CD8-positive, alpha-beta memory T cell (primary cell): Measurements from ENCODE around the gene FUT7. TPM values are rescaled to one million over a fixed set of nuclear protein-coding genes. Genes with fewer than 3 reads are reported as not detected.
A peak's percentile ranks its signal among the peaks of the same experiment; 100 is the strongest.
"Not testable (repeated sequence)": the region's sequence is repeated elsewhere in the genome, so short reads cannot be mapped to it uniquely, and the experiment has no call there.

Source experiments
- CTCF ChIA-PET: fragments of 350-600 bp; sonication (Branson Sonifier 250); formaldehyde crosslinking; loops from one replicate; lab custom pipeline; 2021; ENCODE audit warnings: antibody characterized with exemption; lab: Charles Lee
- POLR2A ChIA-PET: fragments of 350-600 bp; sonication (Branson Sonifier 250); formaldehyde crosslinking; loops from one replicate; lab custom pipeline; 2021; ENCODE audit warnings: antibody characterized with exemption; lab: Charles Lee
- DNase-seq, 5 donors: peaks; one replicate each; pipeline versions ENCODE4 v3.0.0 to v3.0.0-alpha.2; 2020 to 2022; ENCODE audit warnings: mixed read lengths in 1 of 5
- H3K27ac ChIP-seq: one replicate; pipeline ENCODE4 v1.7.0; 2013; ENCODE audit warnings: low read depth, mild to moderate bottlenecking, low read length, moderate library complexity
- H3K27me3 ChIP-seq: 2 replicates; pipeline ENCODE4 v1.7.0; 2013; ENCODE audit warnings: low read length, mild to moderate bottlenecking; ENCODE audit not compliant: insufficient read depth, poor library complexity, severe bottlenecking
- H3K36me3 ChIP-seq: 2 replicates; pipeline ENCODE4 v1.7.0; 2013; ENCODE audit warnings: mild to moderate bottlenecking, low read length, moderate library complexity; ENCODE audit not compliant: insufficient read depth
- H3K4me1 ChIP-seq: 2 replicates; pipeline ENCODE4 v1.7.0; 2013; ENCODE audit warnings: mild to moderate bottlenecking, low read length, moderate library complexity; ENCODE audit not compliant: insufficient read depth
- H3K4me3 ChIP-seq: 2 replicates; pipeline ENCODE4 v1.7.0; 2013; ENCODE audit warnings: mild to moderate bottlenecking, low read length
- H3K9me3 ChIP-seq: 2 replicates; pipeline ENCODE4 v1.7.0; 2013; ENCODE audit warnings: mild to moderate bottlenecking, low read length
- H3K27ac Mint-ChIP-seq, 8 donors: one replicate each; pipeline ENCODE4 v1.8.0; 2020 to 2021; ENCODE audit warnings: mixed read lengths in 8 of 8, mild to moderate bottlenecking in 6 of 8, inconsistent platforms in 3 of 8, moderate library complexity in 3 of 8
- H3K27me3 Mint-ChIP-seq, 2 donors: one replicate each; pipeline ENCODE4 v1.8.0; 2020 to 2021; ENCODE audit warnings: mixed read lengths in 2 of 2, mild to moderate bottlenecking in 1 of 2, moderate library complexity in 1 of 2
- H3K36me3 Mint-ChIP-seq, 3 donors: one replicate each; pipeline ENCODE4 v1.8.0; 2020 to 2021; ENCODE audit warnings: mixed read lengths in 3 of 3, inconsistent platforms in 1 of 3, mild to moderate bottlenecking in 1 of 3
- H3K4me1 Mint-ChIP-seq, 3 donors: one replicate each; pipeline ENCODE4 v1.8.0; 2020 to 2021; ENCODE audit warnings: mixed read lengths in 3 of 3, inconsistent platforms in 1 of 3, mild to moderate bottlenecking in 1 of 3
- H3K4me3 Mint-ChIP-seq, 7 donors: one replicate each; pipeline ENCODE4 v1.8.0; 2020 to 2021; ENCODE audit warnings: mixed read lengths in 7 of 7, mild to moderate bottlenecking in 6 of 7, moderate library complexity in 4 of 7, inconsistent platforms in 2 of 7
- H3K9me3 Mint-ChIP-seq, 5 donors: one replicate each; pipeline ENCODE4 v1.8.0; 2020 to 2022; ENCODE audit warnings: mixed read lengths in 5 of 5, mild to moderate bottlenecking in 3 of 5, moderate library complexity in 2 of 5, inconsistent platforms in 1 of 5
- polyA plus RNA-seq: library from polyadenylated mRNA; unstranded; fragments of 300-500 nt; fragmentation: Illumina TruSeq; gene quantifications from one replicate; pipeline ENCODE4 v1.2.3, GENCODE V29; 2021
- total RNA-seq, 2 experiments: library from RNA; stranded (reverse); gene quantifications; one replicate each; pipeline ENCODE4 v1.2.3, GENCODE V29; 2021

Gene FUT7
- total and polyA plus RNA-seq, 3 experiments from 2014 or later = 0.57 to 28.7 (median 0.82) TPM

DNA sequence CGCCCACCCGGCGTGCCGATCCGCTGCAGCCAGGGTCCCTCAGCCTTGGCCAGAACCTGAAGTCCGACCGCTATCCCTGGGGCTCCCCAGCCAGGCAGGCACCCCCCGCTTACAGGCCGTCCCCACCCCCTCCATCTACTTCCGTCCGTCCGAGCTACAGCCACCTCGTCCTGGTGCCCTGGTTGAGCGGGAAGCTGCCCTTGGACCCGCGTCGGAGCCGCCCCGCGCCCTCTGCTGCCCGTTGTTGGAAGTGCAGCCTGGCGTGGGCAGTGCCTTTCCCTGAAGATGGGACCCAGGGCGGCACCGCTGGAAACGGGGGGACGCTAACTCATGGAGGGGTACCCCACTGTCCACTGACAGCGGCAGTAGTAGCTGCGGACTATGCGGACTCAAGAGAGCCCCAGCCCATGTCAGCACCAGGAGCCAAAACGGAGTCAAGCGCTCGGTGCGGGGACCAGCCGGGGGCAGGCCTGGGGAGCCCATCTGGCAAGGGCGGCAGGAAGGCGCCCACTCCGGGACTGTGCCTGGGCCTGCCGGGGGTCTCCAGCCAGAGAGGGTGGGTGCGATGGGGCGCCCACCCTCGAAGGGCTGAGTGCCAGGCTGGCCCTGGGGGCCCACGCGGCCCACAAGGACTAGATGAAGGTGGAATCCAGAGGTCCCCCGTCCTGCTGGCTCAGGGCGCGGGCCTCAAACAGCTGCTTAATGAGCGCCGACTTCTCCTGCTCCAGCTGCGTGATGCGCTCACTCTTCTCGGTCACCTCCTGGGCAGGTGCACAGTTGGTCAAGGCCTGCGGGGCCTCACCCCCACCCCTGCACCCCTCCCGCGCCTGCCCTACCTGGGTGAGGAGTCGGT lies 32.4 kb upstream of the FUT7 start:
- CTCF ChIA-PET = interaction anchor here (0.6 to 8.6 kb wide), 16 partner anchors 8 to 286 kb away, joined by 3 to 87 read pairs (median 4); partner anchors contain the start of gene NPDC1
- Mint-ChIP-seq H3K27ac (peak overlapping the region in 1 of 8 donors; percentile 37), H3K27me3 (peaks cover 3 to 4% of the 10 kb centered on the region in 2 donors)

DNA sequence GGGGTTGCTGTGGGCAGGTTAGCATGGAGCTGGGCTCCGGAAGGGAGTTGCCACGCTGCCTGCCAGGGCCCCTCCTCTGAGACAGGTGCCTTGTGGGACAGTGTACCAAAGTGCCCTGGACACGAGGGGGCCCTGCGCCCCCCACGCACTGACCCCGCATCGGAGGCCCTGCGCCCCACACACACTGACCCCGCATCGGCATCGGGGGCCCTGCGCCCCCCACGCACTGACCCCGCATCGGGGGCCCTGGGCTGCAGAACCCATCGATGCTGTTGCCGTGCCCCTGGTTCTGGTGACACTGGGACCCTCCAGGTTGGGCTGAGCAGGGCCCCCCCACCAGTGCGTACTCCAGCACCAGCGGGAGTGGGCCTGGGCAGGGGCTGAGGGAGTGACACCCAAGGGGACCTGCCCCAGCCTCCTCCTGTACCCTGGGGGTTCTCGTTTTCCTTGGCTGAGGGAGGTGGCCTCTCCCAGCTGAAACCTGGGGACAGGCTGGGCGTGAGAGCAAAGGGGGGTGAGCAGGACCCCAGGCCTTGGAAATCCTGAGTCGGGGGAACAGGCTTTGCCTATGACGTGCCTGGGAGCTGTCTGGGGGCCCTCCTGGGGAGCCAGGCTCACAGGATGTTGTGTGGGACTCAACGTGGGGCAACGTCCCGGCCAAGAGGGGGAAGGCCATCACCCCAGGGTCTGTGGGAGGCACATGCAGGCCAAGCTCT lies 31.6 kb upstream of the FUT7 start:
- H3K9me3 Mint-ChIP-seq = no peaks in the 10 kb centered on the region
- H3K4me3 Mint-ChIP-seq = no peak overlapping the region
- H3K27me3 Mint-ChIP-seq = peaks cover 3 to 4% of the 10 kb centered on the region in 2 donors
- no peak for DNase-seq
- H3K36me3 Mint-ChIP-seq = no peaks in the 10 kb centered on the region
- Histone ChIP-seq H3K4me3 (no peak overlapping the region), H3K27me3 (no peaks in the 10 kb centered on the region), H3K9me3 (no peaks in the 10 kb centered on the region), H3K27ac (no peak overlapping the region), H3K36me3 (no peaks in the 10 kb centered on the region), H3K4me1 (no peaks in the 10 kb centered on the region)
- CTCF ChIA-PET = interaction anchor here (0.6 to 8.6 kb wide), 16 partner anchors 9 to 285 kb away, joined by 3 to 87 read pairs (median 4); partner anchors contain the start of gene NPDC1
- H3K4me1 Mint-ChIP-seq = peaks cover 6 to 9% (median 7%) of the 10 kb centered on the region in 3 donors
- H3K27ac Mint-ChIP-seq = no peak overlapping the region
- POLR2A ChIA-PET = no interaction called here

More for the DNA sequence above, 32.4 kb upstream of the FUT7 start:
- Mint-ChIP-seq H3K9me3 (no peaks in the 10 kb centered on the region), H3K4me1 (peaks cover 6 to 10% (median 7%) of the 10 kb centered on the region in 3 donors), H3K36me3 (no peaks in the 10 kb centered on the region), H3K4me3 (no peak overlapping the region)
- no peak overlapping the region for H3K27ac ChIP-seq
- POLR2A ChIA-PET = no interaction called here
- H3K4me1 ChIP-seq = peaks cover 2% of the 10 kb centered on the region
- no peaks in the 10 kb centered on the region for H3K27me3 ChIP-seq
- no peaks in the 10 kb centered on the region for H3K9me3 ChIP-seq
- H3K36me3 ChIP-seq = no peaks in the 10 kb centered on the region
- no peak overlapping the region for H3K4me3 ChIP-seq
- peak in 3 of 5 donors; percentile 38 to 50 (median 49) for DNase-seq

DNA sequence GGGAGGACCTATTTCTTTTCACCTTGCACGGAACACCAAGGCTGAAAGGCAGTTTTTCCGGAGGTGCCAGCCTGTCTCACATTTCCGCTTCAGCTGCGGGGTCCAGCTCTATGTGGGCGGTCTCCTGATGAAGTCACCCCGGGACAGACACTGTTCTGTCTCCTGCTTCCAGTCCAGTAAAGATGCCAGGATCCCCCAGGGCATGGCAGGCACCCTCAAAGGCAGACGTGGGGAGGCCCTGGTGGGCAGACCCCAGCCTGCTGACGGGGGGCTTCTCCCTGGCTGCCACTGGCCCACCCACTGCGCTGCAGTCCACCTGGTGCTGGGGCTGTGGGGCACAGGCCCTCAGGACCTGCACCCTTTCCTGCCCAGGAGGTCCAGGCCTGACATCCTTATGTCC lies 30.9 kb upstream of the FUT7 start:
- CTCF ChIA-PET = interaction anchor here (2.1 to 8.6 kb wide), 2 partner anchors 15 to 33 kb away, joined by 15 to 87 read pairs; partner anchors contain the start of gene NPDC1
- not testable (repeated sequence) for H3K36me3 Mint-ChIP-seq

DNA sequence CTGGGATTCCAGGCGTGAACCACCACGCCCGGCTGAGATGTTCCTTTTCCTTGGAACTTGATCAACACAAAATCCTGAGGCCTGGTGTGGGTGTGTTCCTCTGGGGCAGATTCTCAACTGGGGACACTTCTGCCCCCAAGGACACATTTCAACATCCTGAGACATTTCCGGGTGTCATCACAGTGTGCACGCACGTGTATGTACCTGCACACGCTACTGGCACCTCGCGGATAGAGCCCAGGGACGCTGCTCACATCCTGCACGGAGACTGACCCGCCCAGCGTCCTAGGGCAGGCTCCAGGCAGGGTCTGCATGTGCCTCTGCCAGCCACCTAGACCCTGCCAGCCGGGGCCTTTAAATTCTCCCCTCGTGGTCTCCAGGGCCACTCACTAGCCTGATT lies 30.5 kb upstream of the FUT7 start:
- Histone ChIP-seq H3K4me1 (no peaks in the 10 kb centered on the region), H3K9me3 (no peaks in the 10 kb centered on the region), H3K4me3 (no peak overlapping the region), H3K36me3 (no peaks in the 10 kb centered on the region), H3K27me3 (no peaks in the 10 kb centered on the region), H3K27ac (no peak overlapping the region)
- Mint-ChIP-seq H3K4me3 (no peak overlapping the region), H3K9me3 (no peaks in the 10 kb centered on the region), H3K27me3 (no peaks in the 10 kb centered on the region), H3K4me1 (peaks cover 0 to 3% (median 2%) of the 10 kb centered on the region in 3 donors), H3K36me3 (no peaks in the 10 kb centered on the region), H3K27ac (no peak overlapping the region)
- ChIA-PET CTCF (interaction anchor here (8.6 kb wide), 1 partner anchor 14 kb away, joined by 87 read pairs; the partner anchor contains the start of gene NPDC1), POLR2A (no interaction called here)
- DNase-seq = no peak

More for the DNA sequence above, 30.9 kb upstream of the FUT7 start:
- H3K4me1 Mint-ChIP-seq, H3K27me3 Mint-ChIP-seq, H3K4me1 ChIP-seq, H3K27ac Mint-ChIP-seq, DNase-seq, H3K27ac ChIP-seq, H3K27me3 ChIP-seq, H3K4me3 ChIP-seq, H3K9me3 Mint-ChIP-seq, POLR2A ChIA-PET, H3K4me3 Mint-ChIP-seq, H3K9me3 ChIP-seq, H3K36me3 ChIP-seq: not testable (repeated sequence)

DNA sequence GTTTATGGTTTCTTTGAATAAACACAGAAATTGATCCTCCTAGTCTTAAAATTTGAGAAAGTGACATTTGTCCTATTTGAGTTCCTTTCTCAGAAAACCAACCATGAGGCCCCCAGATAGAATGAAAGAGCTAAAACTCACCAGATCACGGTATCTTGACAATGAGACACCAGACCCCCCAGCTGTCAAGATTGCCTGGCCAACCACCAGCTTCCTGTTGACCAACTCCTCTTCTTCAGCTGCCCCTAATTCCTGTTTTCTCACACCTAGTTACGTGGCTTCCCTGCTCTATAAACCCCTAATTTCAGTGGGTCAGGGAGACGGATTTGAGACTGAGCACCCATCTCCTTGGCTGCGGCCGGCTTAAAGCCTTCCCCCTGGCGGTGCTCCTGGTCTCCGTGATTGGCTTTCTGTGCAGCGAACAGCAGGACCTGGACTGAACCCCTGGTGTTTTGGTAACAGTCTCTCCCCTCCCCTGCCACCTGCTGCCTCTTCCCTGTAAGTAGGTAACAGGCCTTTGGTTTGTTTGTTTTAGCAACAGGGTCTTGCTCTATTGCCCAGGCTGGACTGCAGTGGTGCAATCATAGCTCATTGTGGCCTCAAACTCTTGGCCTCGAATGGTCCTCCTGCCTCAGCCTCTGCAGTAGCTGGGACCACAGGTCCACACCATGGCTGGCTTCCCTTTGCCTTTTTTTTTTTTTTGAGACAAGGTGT lies 26.8 kb upstream of the FUT7 start:
- Mint-ChIP-seq H3K36me3 (no peaks in the 10 kb centered on the region), H3K27me3 (no peaks in the 10 kb centered on the region), H3K9me3 (no peaks in the 10 kb centered on the region), H3K27ac (no peak overlapping the region), H3K4me1 (no peaks in the 10 kb centered on the region), H3K4me3 (no peak overlapping the region)
- DNase-seq = no peak
- H3K27ac ChIP-seq = no peak overlapping the region
- no peaks in the 10 kb centered on the region for H3K27me3 ChIP-seq
- H3K36me3 ChIP-seq = no peaks in the 10 kb centered on the region
- no peak overlapping the region for H3K4me3 ChIP-seq
- ChIA-PET CTCF (interaction anchor here (1.0 to 2.4 kb wide), 4 partner anchors 9 to 281 kb away, joined by 3 to 9 read pairs (median 6); partner anchors contain the start of gene NPDC1), POLR2A (no interaction called here)
- H3K9me3 ChIP-seq = no peaks in the 10 kb centered on the region
- no peaks in the 10 kb centered on the region for H3K4me1 ChIP-seq

DNA sequence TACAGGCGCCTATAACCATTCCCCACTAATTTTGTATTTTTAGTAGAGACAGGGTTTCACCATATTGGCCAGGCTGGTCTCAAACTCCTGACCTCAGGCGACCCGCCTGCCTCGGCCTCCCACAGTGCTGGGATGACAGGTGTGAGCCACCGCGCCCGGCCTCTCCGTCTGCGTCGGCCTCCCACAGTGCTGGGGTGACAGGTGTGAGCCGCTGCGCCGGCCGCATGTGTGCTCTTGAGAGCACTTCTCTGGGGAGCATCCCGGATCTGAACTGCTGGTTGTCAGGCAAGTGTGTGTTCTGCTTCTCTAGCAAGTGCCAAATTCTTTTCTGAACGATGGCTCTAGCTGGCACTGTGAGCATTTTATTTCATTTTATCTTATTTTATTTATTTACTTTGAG lies 25.7 kb upstream of the FUT7 start:
- H3K4me1 ChIP-seq = peaks cover 8% of the 10 kb centered on the region
- Mint-ChIP-seq H3K4me3 (no peak overlapping the region), H3K36me3 (no peaks in the 10 kb centered on the region), H3K27ac (no peak overlapping the region), H3K9me3 (no peaks in the 10 kb centered on the region), H3K27me3 (peaks cover 3 to 4% of the 10 kb centered on the region in 2 donors), H3K4me1 (no peaks in the 10 kb centered on the region)
- no peak overlapping the region for H3K27ac ChIP-seq
- no peak overlapping the region for H3K4me3 ChIP-seq
- no peak for DNase-seq
- CTCF ChIA-PET = interaction anchor here (2.1 to 2.3 kb wide), 2 partner anchors 11 to 22 kb away, joined by 9 to 10 read pairs; partner anchors contain the start of gene NPDC1
- no peaks in the 10 kb centered on the region for H3K9me3 ChIP-seq
- H3K36me3 ChIP-seq = no peaks in the 10 kb centered on the region
- peaks cover 7% of the 10 kb centered on the region for H3K27me3 ChIP-seq
- POLR2A ChIA-PET = no interaction called here

DNA sequence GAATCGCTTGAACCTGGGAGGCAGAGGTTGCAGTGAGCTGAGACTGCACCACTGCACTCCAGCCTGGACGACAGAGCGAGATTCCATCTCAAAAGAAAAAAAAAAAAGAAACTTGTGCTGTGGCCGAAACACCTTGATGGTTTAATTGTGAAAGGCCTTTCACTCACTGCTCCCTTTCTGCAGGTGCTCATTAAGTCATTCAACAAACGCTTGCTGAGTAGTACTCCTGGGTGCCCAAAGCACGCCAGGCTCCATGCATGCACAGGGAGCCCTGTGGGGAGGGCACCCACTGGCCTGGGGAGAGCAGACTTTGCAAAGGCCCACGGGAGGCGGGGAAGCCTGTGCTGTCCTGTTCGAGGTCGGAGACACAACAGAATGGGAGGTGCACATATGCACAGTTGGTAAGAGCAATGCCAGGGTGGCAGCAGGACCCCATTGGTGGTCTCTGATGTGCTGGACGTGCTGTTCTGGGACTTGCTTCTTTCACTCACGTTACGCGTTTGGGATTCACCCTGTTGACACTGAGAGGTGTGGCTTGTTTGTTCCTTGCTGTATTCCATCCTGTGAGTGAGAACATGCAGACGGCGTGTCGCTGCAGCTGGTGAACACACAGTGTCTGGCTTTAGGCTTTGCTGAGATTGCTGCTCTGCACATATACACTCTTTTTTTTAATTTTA lies 25.0 kb upstream of the FUT7 start:
- Histone ChIP-seq H3K27me3 (peaks cover 14% of the 10 kb centered on the region), H3K4me1 (peaks cover 8% of the 10 kb centered on the region), H3K36me3 (no peaks in the 10 kb centered on the region), H3K27ac (no peak overlapping the region), H3K4me3 (no peak overlapping the region), H3K9me3 (no peaks in the 10 kb centered on the region)
- no peak for DNase-seq
- no peak overlapping the region for H3K4me3 Mint-ChIP-seq
- H3K9me3 Mint-ChIP-seq = no peaks in the 10 kb centered on the region
- peak overlapping the region in 1 of 8 donors; percentile 42 for H3K27ac Mint-ChIP-seq
- H3K4me1 Mint-ChIP-seq = no peaks in the 10 kb centered on the region
- H3K27me3 Mint-ChIP-seq = peaks cover 4% of the 10 kb centered on the region in 2 donors
- ChIA-PET CTCF (interaction anchor here (1.4 to 2.3 kb wide), 2 partner anchors 11 to 21 kb away, joined by 8 to 10 read pairs; no protein-coding TSS in a partner anchor), POLR2A (interaction anchor here (0.6 kb wide), 1 partner anchor 135 kb away, joined by 7 read pairs; no protein-coding TSS in a partner anchor)
- no peaks in the 10 kb centered on the region for H3K36me3 Mint-ChIP-seq
